GM06990 (cell line): ENCODE data around the gene LMO7.

Experiments used
- DNase-seq: peaks from one replicate; pipeline ENCODE4 v3.0.0-alpha.2; 2011; ENCODE audit not compliant: insufficient read length; ENCODE audit errors: extremely low read depth
- H3K27me3 ChIP-seq: replicated peaks from 2 replicates; pipeline ENCODE4 v1.6.0; 2011; ENCODE audit warnings: low read length; ENCODE audit not compliant: control insufficient read depth, insufficient read depth
- H3K36me3 ChIP-seq: 2 replicates; pipeline ENCODE4 v1.5.1; 2011; ENCODE audit warnings: low read length; ENCODE audit not compliant: control insufficient read depth, insufficient read depth
- H3K4me3 ChIP-seq: replicated peaks from 2 replicates; pipeline ENCODE4 v1.5.1; 2011; ENCODE audit warnings: low read depth, mild to moderate bottlenecking, control low read depth, low read length
- CTCF ChIP-seq: IDR thresholded peaks from 2 replicates; pipeline ENCODE4 v1.5.1; 2011; ENCODE audit warnings: low read length, control low read depth, mild to moderate bottlenecking, inconsistent platforms; ENCODE audit not compliant: insufficient read depth, poor library complexity, severe bottlenecking

Gene LMO7

DNA sequence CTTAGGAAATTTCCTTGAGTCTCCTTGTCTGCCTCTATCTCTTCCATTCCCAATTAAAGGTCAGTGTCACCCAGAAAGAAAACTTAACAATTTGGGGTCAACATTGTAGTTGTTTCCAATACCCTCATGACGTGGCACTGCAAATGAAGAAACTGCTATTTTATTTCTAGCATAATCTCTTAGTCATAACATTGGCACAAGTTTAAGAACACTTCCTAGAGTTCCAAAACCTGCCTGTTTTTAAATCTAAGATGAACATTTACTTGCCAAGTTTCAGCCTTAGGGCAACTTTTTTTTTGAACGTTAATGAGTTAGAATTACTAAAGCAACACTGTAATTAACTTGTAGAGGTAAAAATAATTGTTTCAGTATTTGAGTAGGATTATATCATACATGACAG, 108.0 kb downstream of the LMO7 start:
- TF ChIP-seq CTCF: no peak
- Histone ChIP-seq H3K36me3 (no peaks in the 10 kb centered on the region; the same call in 1 of the 2 replicates), H3K27me3 (no peaks in the 10 kb centered on the region), H3K4me3 (no peak overlapping the region)
- no peak for DNase-seq

- no peak for TF ChIP-seq CTCF
- H3K36me3 ChIP-seq: no peaks in the 10 kb centered on the region; the same call in 1 of the 2 replicates
Measured at GRCh38 chr13:75745387-75745786, 109.3 kb downstream of the LMO7 start.

GRCh38 chr13:75748874-75749273, 112.7 kb downstream of the LMO7 start:
- H3K27me3 ChIP-seq: no peaks in the 10 kb centered on the region
- no peaks in the 10 kb centered on the region; the same call in 1 of the 2 replicates for H3K36me3 ChIP-seq
- DNase-seq: no peak
- no peak for TF ChIP-seq CTCF
- no peak overlapping the region for H3K4me3 ChIP-seq

More at GRCh38 chr13:75745387-75745786, 109.3 kb downstream of the LMO7 start:
- no peak for DNase-seq
- no peaks in the 10 kb centered on the region for H3K27me3 ChIP-seq
- no peak overlapping the region for H3K4me3 ChIP-seq

- TF ChIP-seq CTCF: no peak
- H3K4me3 ChIP-seq: no peak overlapping the region
- no peaks in the 10 kb centered on the region for H3K27me3 ChIP-seq
- no peak for DNase-seq
- H3K36me3 ChIP-seq: no peaks in the 10 kb centered on the region; the same call in 1 of the 2 replicates
Measured at GRCh38 chr13:75749407-75749806, 113.3 kb downstream of the LMO7 start.

- DNase-seq: no peak
- no peak for TF ChIP-seq CTCF
- no peak overlapping the region for H3K4me3 ChIP-seq
Measured at GRCh38 chr13:75751350-75751749, 115.2 kb downstream of the LMO7 start.

GRCh38 chr13:75752826-75753225, 116.7 kb downstream of the LMO7 start:
- no peak overlapping the region for H3K4me3 ChIP-seq
- no peak for DNase-seq
- no peaks in the 10 kb centered on the region for H3K27me3 ChIP-seq
- no peaks in the 10 kb centered on the region for H3K36me3 ChIP-seq
- TF ChIP-seq CTCF: no peak

More at GRCh38 chr13:75751350-75751749, 115.2 kb downstream of the LMO7 start:
- Histone ChIP-seq H3K36me3 (no peaks in the 10 kb centered on the region; the same call in 1 of the 2 replicates), H3K27me3 (no peaks in the 10 kb centered on the region)
